NCI-H460 (cell line): ENCODE measurements around the gene CARD11. TPM values are rescaled to one million over a fixed set of nuclear protein-coding genes. Genes with fewer than 3 reads are reported as not detected.
"Not testable (repeated sequence)": the region's sequence is repeated elsewhere in the genome, so short reads cannot be mapped to it uniquely, and the experiment has no call there.

Experiments
- DNase-seq: peaks from one replicate; pipeline ENCODE4 v3.0.0-alpha.2; 2016; ENCODE audit warnings: low read depth; ENCODE audit errors: extremely low read depth
- total RNA-seq: library from RNA; depleted of rRNA; stranded (reverse); fragments of >200 nt; shearing (Covaris generic); gene quantifications from 2 replicates; pipeline ENCODE4 v1.2.3, GENCODE V29; 2014

CARD11 gene
- total RNA-seq, 1 experiment from 2014 or later, result 0.05 TPM

GRCh38 chr7:2929321-2930201, 114.1 kb downstream of the CARD11 start:
- DNase-seq, result no peak

GRCh38 chr7:2928613-2929311, 114.9 kb downstream of the CARD11 start:
- no peak for DNase-seq

- no peak for DNase-seq
These were observed 115.4 kb downstream of the CARD11 start for GRCh38 chr7:2928256-2928612.

GRCh38 chr7:2927592-2927991, 116.1 kb downstream of the CARD11 start:
- DNase-seq, result no peak

GRCh38 chr7:2926896-2927405, 116.7 kb downstream of the CARD11 start:
- no peak for DNase-seq

GRCh38 chr7:2926120-2926895, 117.4 kb downstream of the CARD11 start:
- no peak for DNase-seq

- DNase-seq, result no peak
These were observed 118.5 kb downstream of the CARD11 start for GRCh38 chr7:2924866-2925840.

- no peak for DNase-seq
These were observed 119.6 kb downstream of the CARD11 start for GRCh38 chr7:2923886-2924574.

GRCh38 chr7:2923291-2923781, 120.3 kb downstream of the CARD11 start:
- no peak for DNase-seq

- no peak for DNase-seq
These were observed 120.8 kb downstream of the CARD11 start for GRCh38 chr7:2922866-2923265.

GRCh38 chr7:2922348-2922691, 121.3 kb downstream of the CARD11 start:
- no peak for DNase-seq

GRCh38 chr7:2921653-2922347, 121.9 kb downstream of the CARD11 start:
- DNase-seq, result no peak

- DNase-seq, result no peak
These were observed 122.6 kb downstream of the CARD11 start for GRCh38 chr7:2920956-2921652.

GRCh38 chr7:2920480-2920879, 123.2 kb downstream of the CARD11 start:
- not testable (repeated sequence) for DNase-seq

- no peak for DNase-seq
These were observed 123.6 kb downstream of the CARD11 start for GRCh38 chr7:2920041-2920440.

GRCh38 chr7:2919256-2919655, 124.4 kb downstream of the CARD11 start:
- no peak for DNase-seq

- no peak for DNase-seq
These were observed 125.3 kb downstream of the CARD11 start for GRCh38 chr7:2918406-2918805.

- DNase-seq, result no peak
These were observed 128.6 kb downstream of the CARD11 start for GRCh38 chr7:2915023-2915422.
